Measurements from ENCODE around the gene PLCB2.
A peak's percentile ranks its signal among the peaks of the same experiment; 100 is the strongest.

The PLCB2 gene

GRCh38 chr15:40323953-40324937 lies 16.5 kb upstream of the PLCB2 start:
- no peak for DNase-seq

- DNase-seq = peak; percentile 49
These were observed 15.7 kb upstream of the PLCB2 start, which contains the start of gene INAFM2 for GRCh38 chr15:40323239-40323952. Gene INAFM2 (plus strand): TSS chr15:40323692. CDS start chr15:40324056, 364 bp downstream.

- peak; percentile 23 for DNase-seq
These were observed 14.9 kb upstream of the PLCB2 start for GRCh38 chr15:40322531-40323238.

- peak; percentile 24 for DNase-seq
These were observed 13.2 kb upstream of the PLCB2 start for GRCh38 chr15:40320931-40321371.

GRCh38 chr15:40320409-40320808 lies 12.7 kb upstream of the PLCB2 start:
- DNase-seq = no peak

GRCh38 chr15:40317580-40317979 lies 9.8 kb upstream of the PLCB2 start:
- no peak for DNase-seq

- no peak for DNase-seq
These were observed 9.2 kb upstream of the PLCB2 start for GRCh38 chr15:40316931-40317330.

GRCh38 chr15:40314723-40315276 lies 7.1 kb upstream of the PLCB2 start:
- no peak for DNase-seq

- peak; percentile 56 for DNase-seq
These were observed 6.0 kb upstream of the PLCB2 start for GRCh38 chr15:40313531-40314398.

GRCh38 chr15:40312370-40313158 lies 4.8 kb upstream of the PLCB2 start:
- no peak for DNase-seq

GRCh38 chr15:40310993-40311392 lies 3.3 kb upstream of the PLCB2 start:
- DNase-seq = no peak

- no peak for DNase-seq
These were observed 2.5 kb upstream of the PLCB2 start for GRCh38 chr15:40310001-40310959.

GRCh38 chr15:40309344-40309862 lies 1.7 kb upstream of the PLCB2 start:
- DNase-seq = no peak

- no peak for DNase-seq
These were observed 827 bp downstream of the PLCB2 start for GRCh38 chr15:40306908-40307307.

GRCh38 chr15:40306371-40306770 lies 1.4 kb downstream of the PLCB2 start:
- no peak for DNase-seq

GRCh38 chr15:40305281-40305680 lies 2.5 kb downstream of the PLCB2 start:
- DNase-seq = no peak

GRCh38 chr15:40303576-40303975 lies 4.2 kb downstream of the PLCB2 start:
- no peak for DNase-seq

GRCh38 chr15:40302981-40303380 lies 4.8 kb downstream of the PLCB2 start:
- DNase-seq = no peak

- no peak for DNase-seq
These were observed 5.3 kb downstream of the PLCB2 start for GRCh38 chr15:40302288-40302886.

Measured in DMS79 (cell line).